NT2/D1 (cell line): ENCODE measurements around the gene LMCD1.

Experiments
- SUZ12 ChIP-seq: IDR thresholded peaks from 2 replicates; pipeline ENCODE4 v1.6.1; 2011; ENCODE audit not compliant: insufficient read length, insufficient read depth; ENCODE audit errors: extremely low read depth
- ZNF274 ChIP-seq: IDR thresholded peaks from 2 replicates; pipeline ENCODE4 v1.6.1; 2011; ENCODE audit warnings: mild to moderate bottlenecking, low read depth, low read length

- TF ChIP-seq SUZ12 = no peak
- no peak for TF ChIP-seq ZNF274
Observed at GRCh38 chr3:8456412-8456811, 45.2 kb upstream of the LMCD1 start.
